Measurements from ENCODE around the gene CHD5. TPM values are rescaled to one million over a fixed set of nuclear protein-coding genes. Genes with fewer than 3 reads are reported as not detected.

CHD5 gene
- total RNA-seq, 1 experiment from 2014 or later = 1.6 TPM

DNA sequence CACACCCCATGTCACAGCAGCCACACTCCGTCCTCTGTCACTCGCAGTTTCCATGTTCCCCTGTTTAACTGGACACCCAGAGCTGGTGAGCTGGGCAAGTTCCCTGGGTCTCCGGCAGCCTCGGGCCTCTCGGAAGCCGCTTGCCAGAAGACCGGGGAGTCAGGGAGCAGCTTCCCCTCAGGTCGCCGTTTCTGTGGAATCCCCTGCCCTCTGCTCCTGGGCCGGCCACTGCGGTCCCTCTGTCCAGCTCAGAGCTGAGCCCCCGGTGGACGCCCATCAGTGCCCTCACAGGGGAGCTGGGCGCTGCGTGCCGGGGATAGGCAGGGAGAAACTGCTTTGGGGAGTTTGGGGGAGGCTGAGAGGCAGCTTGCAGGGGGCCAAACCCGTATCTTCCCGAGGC, 96.7 kb downstream of the CHD5 start:
- no peaks in the 10 kb centered on the region for H3K27me3 ChIP-seq (ENCODE audit: insufficient read depth, low read length)
- no peak overlapping the region for H2BK15ac ChIP-seq (ENCODE audit: low read depth, low read length)
- H3K79me1 ChIP-seq (ENCODE audit: insufficient read depth, low read depth, low read length, poor library complexity, severe bottlenecking) = no peaks in the 10 kb centered on the region
- Mint-ChIP-seq H3K9me3 (no peaks in the 10 kb centered on the region), H3K27me3 (ENCODE audit: low read depth) (no peaks in the 10 kb centered on the region; the same call in 1 of the 2 replicates), H3K4me1 (peaks cover 11 to 24% of the 10 kb centered on the region in 2 experiments), H3K36me3 (ENCODE audit: insufficient read depth in 1 of 3, low read depth in 3 of 3) (no peaks in the 10 kb centered on the region), H3K4me3 (no peak overlapping the region; a peak in 1 of 5 replicates), H3K27ac (peak overlapping the region in 1 of 3 experiments; percentile 64; a peak in 1 of 7 replicates)
- no peak overlapping the region for H2BK20ac ChIP-seq (ENCODE audit: low read depth, low read length, poor library complexity, severe bottlenecking)
- H3T11ph ChIP-seq (ENCODE audit: low read length) = no peak overlapping the region
- no peaks in the 10 kb centered on the region for H3K9me3 ChIP-seq (ENCODE audit: control insufficient read depth, low read depth, low read length)
- H4K20me1 ChIP-seq (ENCODE audit: control insufficient read depth, insufficient read depth, insufficient read length) = no peaks in the 10 kb centered on the region
- no CpG with 5 or more reads among the region's 18 CpGs for WGBS (ENCODE audit: extremely low coverage, insufficient read length, low lambda C conversion rate)
- H4K8ac ChIP-seq (replicated peaks; ENCODE audit: insufficient read length, low read depth, low read length) = no peak overlapping the region
- H3K4me1 ChIP-seq (ENCODE audit: insufficient read depth, low read length) = no peaks in the 10 kb centered on the region
- no peak overlapping the region for H2BK5ac ChIP-seq (ENCODE audit: insufficient read length, low read length)
- no peak overlapping the region for H3K23ac ChIP-seq (ENCODE audit: insufficient read length, low read depth, low read length)
- no peaks in the 10 kb centered on the region for H3K79me2 ChIP-seq (ENCODE audit: insufficient read depth, low read length)
- H3K4ac ChIP-seq (ENCODE audit: low read depth, low read length) = no peak overlapping the region
- H3K18ac ChIP-seq (ENCODE audit: insufficient read length, low read depth, low read length) = no peak overlapping the region
- H2BK120ac ChIP-seq (ENCODE audit: low read depth, low read length, poor library complexity, severe bottlenecking) = no peak overlapping the region
- H3K56ac ChIP-seq (ENCODE audit: insufficient read length, low read depth, low read length) = no peak overlapping the region
- no peak overlapping the region for H4K5ac ChIP-seq (ENCODE audit: insufficient read length, low read depth, low read length)
- no peak overlapping the region; the same call in 1 of the 2 replicates for H3K14ac ChIP-seq (ENCODE audit: insufficient read depth, low read length)
- H2AK5ac ChIP-seq (ENCODE audit: insufficient read length, low read length) = no peak overlapping the region
- no peak overlapping the region for H3K27ac ChIP-seq (ENCODE audit: insufficient read length, low read depth, low read length)
- DNase-seq = no peak
- H3K4me2 ChIP-seq (ENCODE audit: insufficient read depth, insufficient read length, low read length) = no peak overlapping the region
- H4K91ac ChIP-seq (ENCODE audit: insufficient read length, low read depth, low read length) = no peak overlapping the region
- no peak overlapping the region for H3K9ac ChIP-seq (ENCODE audit: extremely low read depth, insufficient read length, low read length)
- H2BK12ac ChIP-seq (ENCODE audit: insufficient read length, low read depth, low read length) = no peak overlapping the region
- no peak overlapping the region for H2AFZ ChIP-seq (ENCODE audit: low read length)
- H3K23me2 ChIP-seq (ENCODE audit: insufficient read length, low read depth, low read length, poor library complexity, severe bottlenecking) = no peaks in the 10 kb centered on the region
- TF ChIP-seq, protein P1, sequence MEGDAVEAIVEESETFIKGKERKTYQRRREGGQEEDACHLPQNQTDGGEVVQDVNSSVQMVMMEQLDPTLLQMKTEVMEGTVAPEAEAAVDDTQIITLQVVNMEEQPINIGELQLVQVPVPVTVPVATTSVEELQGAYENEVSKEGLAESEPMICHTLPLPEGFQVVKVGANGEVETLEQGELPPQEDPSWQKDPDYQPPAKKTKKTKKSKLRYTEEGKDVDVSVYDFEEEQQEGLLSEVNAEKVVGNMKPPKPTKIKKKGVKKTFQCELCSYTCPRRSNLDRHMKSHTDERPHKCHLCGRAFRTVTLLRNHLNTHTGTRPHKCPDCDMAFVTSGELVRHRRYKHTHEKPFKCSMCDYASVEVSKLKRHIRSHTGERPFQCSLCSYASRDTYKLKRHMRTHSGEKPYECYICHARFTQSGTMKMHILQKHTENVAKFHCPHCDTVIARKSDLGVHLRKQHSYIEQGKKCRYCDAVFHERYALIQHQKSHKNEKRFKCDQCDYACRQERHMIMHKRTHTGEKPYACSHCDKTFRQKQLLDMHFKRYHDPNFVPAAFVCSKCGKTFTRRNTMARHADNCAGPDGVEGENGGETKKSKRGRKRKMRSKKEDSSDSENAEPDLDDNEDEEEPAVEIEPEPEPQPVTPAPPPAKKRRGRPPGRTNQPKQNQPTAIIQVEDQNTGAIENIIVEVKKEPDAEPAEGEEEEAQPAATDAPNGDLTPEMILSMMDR (conservative IDR thresholded peaks at IDR 0.05) = no peak
